KMS-11 (cell line): ENCODE data around the gene F8.

Experiments
- H2AFZ ChIP-seq: fragments of 200-600 bp; sonication (generic); 2 replicates; pipeline ENCODE4 v1.6.1; 2016; ENCODE audit warnings: antibody characterized with exemption, mixed run types, low read depth
- H3K27ac ChIP-seq: fragments of 200-600 bp; sonication (generic); 2 replicates; pipeline ENCODE4 v1.6.1; 2016; ENCODE audit warnings: mild to moderate bottlenecking, mixed run types
- H3K27me3 ChIP-seq: fragments of 200-600 bp; sonication (generic); 2 replicates; pipeline ENCODE4 v1.6.1; 2017; ENCODE audit warnings: mild to moderate bottlenecking, low read depth, mixed run types, moderate library complexity; ENCODE audit not compliant: insufficient read depth
- H3K36me3 ChIP-seq: fragments of 200-600 bp; sonication (generic); 2 replicates; pipeline ENCODE4 v1.6.1; 2017; ENCODE audit warnings: mild to moderate bottlenecking, mixed run types; ENCODE audit not compliant: insufficient read depth
- H3K4me1 ChIP-seq: fragments of 200-600 bp; sonication (generic); 2 replicates; pipeline ENCODE4 v1.6.1; 2016; ENCODE audit warnings: mild to moderate bottlenecking, low read depth, mixed run types; ENCODE audit not compliant: poor library complexity, severe bottlenecking
- H3K4me2 ChIP-seq: fragments of 200-600 bp; sonication (generic); 2 replicates; pipeline ENCODE4 v1.7.0; 2016; ENCODE audit warnings: mild to moderate bottlenecking, mixed run types
- H3K4me3 ChIP-seq: fragments of 200-600 bp; sonication (generic); IDR thresholded peaks from 2 replicates; pipeline ENCODE4 v1.6.1; 2017; ENCODE audit warnings: low read depth, low read length, mixed read lengths; ENCODE audit not compliant: insufficient read depth
- H3K79me2 ChIP-seq: fragments of 200-600 bp; sonication (generic); 2 replicates; pipeline ENCODE4 v1.6.1; 2016; ENCODE audit warnings: low read depth, mixed run types; ENCODE audit not compliant: insufficient read depth
- H3K9ac ChIP-seq: fragments of 200-600 bp; sonication (generic); 2 replicates; pipeline ENCODE4 v1.6.1; 2016; ENCODE audit warnings: mild to moderate bottlenecking, mixed run types
- H4K20me1 ChIP-seq: fragments of 200-600 bp; sonication (generic); 2 replicates; pipeline ENCODE4 v1.6.1; 2016; ENCODE audit warnings: mild to moderate bottlenecking, mixed run types; ENCODE audit not compliant: insufficient read depth
- CTCF ChIP-seq: fragments of 200-600 bp; sonication (generic); conservative IDR thresholded peaks from 2 replicates; pipeline ENCODE4 v1.6.1; 2017; ENCODE audit warnings: low read depth, mild to moderate bottlenecking, antibody characterized with exemption, low read length, moderate library complexity, mixed read lengths

F8 gene

GRCh38 chrX:154804957-154805695, 217.4 kb downstream of the F8 start, which contains the start of gene MPP1:
Gene MPP1, minus strand, starts transcription at chrX:154805485. Its CDS starts 112 bp downstream, at chrX:154805373.
- no peak for TF ChIP-seq CTCF
- peak within 1 kb of the TSS; percentile 73; the same call in 1 of the 2 replicates for H3K4me2 ChIP-seq
- H3K27me3 ChIP-seq: no peaks in the 10 kb centered on the region
- no peaks in the 10 kb centered on the region for H3K79me2 ChIP-seq
- no peak within 1 kb of the TSS; the same call in 1 of the 2 replicates for H3K9ac ChIP-seq
- peak within 1 kb of the TSS; percentile 52 for H2AFZ ChIP-seq
- H3K4me3 ChIP-seq: no peak within 1 kb of the TSS
- H3K27ac ChIP-seq: no peak within 1 kb of the TSS
- no peaks in the 10 kb centered on the region for H4K20me1 ChIP-seq
- H3K36me3 ChIP-seq: no peaks in the 10 kb centered on the region
- H3K4me1 ChIP-seq: peaks cover 3% of the 10 kb centered on the region

- Histone ChIP-seq H3K4me3 (no peak overlapping the region), H3K27me3 (no peaks in the 10 kb centered on the region), H2AFZ (peak overlapping the region; percentile 52), H4K20me1 (no peaks in the 10 kb centered on the region), H3K9ac (no peak overlapping the region), H3K4me2 (peak overlapping the region; percentile 73; the same call in 1 of the 2 replicates), H3K79me2 (no peaks in the 10 kb centered on the region), H3K4me1 (peaks cover 3% of the 10 kb centered on the region), H3K36me3 (no peaks in the 10 kb centered on the region), H3K27ac (no peak overlapping the region)
- TF ChIP-seq CTCF: no peak
These were observed 218.1 kb downstream of the F8 start for GRCh38 chrX:154804261-154804956.

GRCh38 chrX:154802947-154803346, 219.6 kb downstream of the F8 start:
- peaks cover 3% of the 10 kb centered on the region for H3K4me1 ChIP-seq
- no peak overlapping the region for H3K4me2 ChIP-seq
- no peaks in the 10 kb centered on the region for H3K36me3 ChIP-seq
- TF ChIP-seq CTCF: no peak
- no peaks in the 10 kb centered on the region for H3K79me2 ChIP-seq
- H3K4me3 ChIP-seq: no peak overlapping the region
- no peaks in the 10 kb centered on the region for H4K20me1 ChIP-seq
- no peak overlapping the region for H3K27ac ChIP-seq
- H3K27me3 ChIP-seq: no peaks in the 10 kb centered on the region
- H2AFZ ChIP-seq: no peak overlapping the region
- H3K9ac ChIP-seq: no peak overlapping the region

- Histone ChIP-seq H3K36me3 (no peaks in the 10 kb centered on the region), H4K20me1 (no peaks in the 10 kb centered on the region), H3K27me3 (no peaks in the 10 kb centered on the region), H3K27ac (no peak overlapping the region), H3K9ac (no peak overlapping the region), H3K4me3 (no peak overlapping the region), H3K79me2 (no peaks in the 10 kb centered on the region), H2AFZ (no peak overlapping the region), H3K4me1 (no peaks in the 10 kb centered on the region), H3K4me2 (no peak overlapping the region)
- TF ChIP-seq CTCF: no peak
These were observed 221.9 kb downstream of the F8 start for GRCh38 chrX:154800478-154801210.
